ENCODE data around the gene NHLRC3.
"Not testable (repeated sequence)": the region's sequence is repeated elsewhere in the genome, so short reads cannot be mapped to it uniquely, and the experiment has no call there.

NHLRC3 gene

GRCh38 chr13:39047560-39047959 is 9.3 kb downstream of the NHLRC3 start:
- DNase-seq (ENCODE audit: low read depth): peak; percentile 10

GRCh38 chr13:39048806-39049205 is 10.6 kb downstream of the NHLRC3 start:
- no peak for DNase-seq (ENCODE audit: low read depth)

- DNase-seq (ENCODE audit: low read depth): no peak
Measured at GRCh38 chr13:39049274-39049673, 11.0 kb downstream of the NHLRC3 start.

- peak; percentile 70 for DNase-seq (ENCODE audit: low read depth)
Measured at GRCh38 chr13:39051157-39051556, 12.9 kb downstream of the NHLRC3 start.

- no peak for DNase-seq (ENCODE audit: low read depth)
Measured at GRCh38 chr13:39052944-39053343, 14.7 kb downstream of the NHLRC3 start.

GRCh38 chr13:39054112-39054511 is 15.9 kb downstream of the NHLRC3 start:
- no peak for DNase-seq (ENCODE audit: low read depth)

- DNase-seq (ENCODE audit: low read depth): no peak
Measured at GRCh38 chr13:39056018-39056417, 17.8 kb downstream of the NHLRC3 start.

- DNase-seq (ENCODE audit: low read depth): no peak
Measured at GRCh38 chr13:39058040-39058439, 19.8 kb downstream of the NHLRC3 start.

GRCh38 chr13:39062004-39062403 is 23.7 kb downstream of the NHLRC3 start:
- DNase-seq (ENCODE audit: low read depth): no peak

GRCh38 chr13:39072842-39073241 is 34.6 kb downstream of the NHLRC3 start:
- DNase-seq (ENCODE audit: low read depth): no peak

- DNase-seq (ENCODE audit: low read depth): no peak
Measured at GRCh38 chr13:39073983-39074382, 35.7 kb downstream of the NHLRC3 start.

- DNase-seq (ENCODE audit: low read depth): not testable (repeated sequence)
Measured at GRCh38 chr13:39086251-39086945, 48.1 kb downstream of the NHLRC3 start.

- no peak for DNase-seq (ENCODE audit: low read depth)
Measured at GRCh38 chr13:39091586-39091985, 53.3 kb downstream of the NHLRC3 start.

GRCh38 chr13:39095500-39095899 is 57.2 kb downstream of the NHLRC3 start:
- no peak for DNase-seq (ENCODE audit: low read depth)

- no peak for DNase-seq (ENCODE audit: low read depth)
Measured at GRCh38 chr13:39099231-39099630, 61.0 kb downstream of the NHLRC3 start.
